KBM-7 (cell line): ENCODE measurements around the gene ARHGAP42.
"Not testable (repeated sequence)": the region's sequence is repeated elsewhere in the genome, so short reads cannot be mapped to it uniquely, and the experiment has no call there.

Experiments used
- DNase-seq: peaks from one replicate; pipeline ENCODE4 v3.0.0-alpha.2; 2015
- in situ Hi-C: fragments of 300-500 bp; cut with MboI; formaldehyde crosslinking; loops from 2 replicates; pipeline ENCODE4 v1.14.3; 2020; ENCODE audit warnings: low sequenced_read_pairs, low pct_unique_long_range_greater_than_20kb, mixed read lengths

ARHGAP42 gene

GRCh38 chr11:100712583-100712982 is 25.5 kb downstream of the ARHGAP42 start:
- in situ Hi-C loops, result no loop called here
- no peak for DNase-seq

- in situ Hi-C loops, result no loop called here
These were observed 28.2 kb downstream of the ARHGAP42 start for GRCh38 chr11:100715165-100715761.

DNA sequence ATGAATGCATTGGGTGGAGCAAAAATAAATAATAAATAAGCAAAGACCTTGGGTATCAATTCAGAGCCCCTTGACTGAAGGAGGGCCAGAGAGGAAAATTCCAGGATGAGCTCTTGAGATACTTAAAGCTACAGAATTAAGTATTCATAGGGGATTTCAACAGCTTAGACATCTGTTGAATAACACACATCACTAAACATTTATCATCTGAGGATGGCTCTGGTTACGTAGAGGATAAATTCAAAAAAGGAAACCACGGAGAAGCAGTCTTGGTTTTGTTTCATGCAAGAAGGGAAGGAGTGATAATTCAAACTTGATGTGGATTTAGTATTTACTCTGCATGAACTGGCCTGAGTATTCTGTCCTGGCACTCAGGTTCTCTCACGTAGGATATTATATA is 29.8 kb downstream of the ARHGAP42 start:
- DNase-seq, result no peak
- in situ Hi-C loops, result no loop called here

More at GRCh38 chr11:100715165-100715761, 28.2 kb downstream of the ARHGAP42 start:
- DNase-seq, result no peak

- no peak for DNase-seq
- in situ Hi-C loops, result no loop called here
These were observed 32.3 kb downstream of the ARHGAP42 start for GRCh38 chr11:100719362-100719761.

GRCh38 chr11:100719809-100720221 is 32.7 kb downstream of the ARHGAP42 start:
- DNase-seq, result no peak
- in situ Hi-C loops, result no loop called here

DNA sequence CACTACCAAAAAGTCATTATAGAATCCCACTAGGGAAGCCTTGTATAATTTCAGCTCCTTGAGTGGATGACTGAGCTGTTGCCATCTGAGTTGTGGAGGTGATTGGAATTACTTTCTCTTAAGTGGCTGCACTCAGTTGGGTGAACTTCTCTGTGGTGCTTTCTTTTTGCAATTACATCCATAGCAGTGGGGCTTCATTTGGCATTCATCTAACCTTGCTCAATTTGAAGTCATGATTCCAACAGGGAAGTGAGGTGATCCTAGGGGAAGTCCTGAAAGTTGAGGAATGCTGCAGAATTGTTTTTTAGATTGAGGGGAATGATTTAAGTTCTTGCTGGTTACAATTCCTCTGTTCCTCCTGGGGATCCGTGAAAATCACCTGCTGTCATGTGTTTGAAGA is 39.6 kb downstream of the ARHGAP42 start:
- DNase-seq, result no peak
- in situ Hi-C loops, result no loop called here

GRCh38 chr11:100727410-100727809 is 40.3 kb downstream of the ARHGAP42 start:
- in situ Hi-C loops, result no loop called here
- no peak for DNase-seq

DNA sequence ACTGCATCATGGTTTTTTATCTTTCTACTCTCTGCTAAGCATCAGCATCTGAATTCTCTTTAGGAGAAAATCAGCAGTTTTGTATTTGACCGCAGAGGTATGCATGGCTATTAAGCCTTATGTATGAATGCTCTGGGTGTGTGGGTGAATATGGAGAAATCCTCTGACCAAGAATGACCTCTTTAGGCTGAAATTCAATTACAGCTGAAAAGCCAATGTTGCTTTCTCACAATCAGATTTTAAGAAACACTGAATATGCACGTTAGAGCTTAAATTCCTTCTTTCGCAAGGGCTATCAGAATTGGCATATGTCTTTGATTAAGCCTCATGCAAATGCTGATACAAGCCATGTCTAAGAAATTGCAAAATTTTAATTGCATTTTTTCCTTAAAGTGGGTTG is 43.2 kb downstream of the ARHGAP42 start:
- in situ Hi-C loops, result no loop called here
- DNase-seq, result no peak

- no peak for DNase-seq
- in situ Hi-C loops, result no loop called here
These were observed 44.4 kb downstream of the ARHGAP42 start for GRCh38 chr11:100731471-100731870.

- in situ Hi-C loops, result no loop called here
- no peak for DNase-seq
These were observed 45.9 kb downstream of the ARHGAP42 start for GRCh38 chr11:100732949-100733348.

DNA sequence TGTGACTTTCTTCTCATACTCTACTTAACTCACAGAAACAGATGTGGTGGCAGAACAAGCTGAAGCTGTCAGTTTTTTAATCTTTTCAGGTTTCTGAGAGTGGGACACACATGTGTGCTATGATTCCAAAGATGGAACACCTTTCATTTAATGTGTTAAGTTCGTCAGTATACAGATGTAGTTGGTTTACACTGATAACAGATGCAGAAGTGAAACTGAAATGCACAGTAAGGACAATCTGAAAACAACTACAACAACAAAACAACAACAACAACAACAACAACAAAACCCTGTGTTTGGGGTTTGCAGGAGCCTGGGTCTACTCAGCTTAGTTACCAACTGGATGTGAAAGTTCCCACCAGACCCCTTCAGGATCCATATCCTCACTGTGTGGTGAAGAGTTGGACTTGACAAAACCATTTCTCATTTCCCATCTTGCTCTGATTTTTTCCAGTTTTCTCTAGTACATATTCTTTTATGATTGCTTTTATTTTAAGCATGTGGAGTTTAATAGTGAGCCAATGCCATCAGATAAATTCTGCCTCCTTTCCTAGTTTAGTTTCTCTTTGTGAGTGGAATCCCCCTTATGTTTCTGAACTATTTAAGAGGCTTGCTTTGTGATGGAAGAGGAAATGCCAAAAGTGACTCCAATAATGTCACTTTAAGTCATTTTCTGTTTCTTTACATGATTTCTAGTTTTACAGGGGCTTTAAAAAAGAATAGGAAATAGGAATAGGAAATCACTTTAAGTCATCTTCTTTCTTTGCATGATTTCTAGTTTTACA is 47.8 kb downstream of the ARHGAP42 start:
- in situ Hi-C loops, result no loop called here
- DNase-seq, result no peak

- DNase-seq, result no peak
- in situ Hi-C loops, result no loop called here
These were observed 49.0 kb downstream of the ARHGAP42 start for GRCh38 chr11:100735949-100736675.

DNA sequence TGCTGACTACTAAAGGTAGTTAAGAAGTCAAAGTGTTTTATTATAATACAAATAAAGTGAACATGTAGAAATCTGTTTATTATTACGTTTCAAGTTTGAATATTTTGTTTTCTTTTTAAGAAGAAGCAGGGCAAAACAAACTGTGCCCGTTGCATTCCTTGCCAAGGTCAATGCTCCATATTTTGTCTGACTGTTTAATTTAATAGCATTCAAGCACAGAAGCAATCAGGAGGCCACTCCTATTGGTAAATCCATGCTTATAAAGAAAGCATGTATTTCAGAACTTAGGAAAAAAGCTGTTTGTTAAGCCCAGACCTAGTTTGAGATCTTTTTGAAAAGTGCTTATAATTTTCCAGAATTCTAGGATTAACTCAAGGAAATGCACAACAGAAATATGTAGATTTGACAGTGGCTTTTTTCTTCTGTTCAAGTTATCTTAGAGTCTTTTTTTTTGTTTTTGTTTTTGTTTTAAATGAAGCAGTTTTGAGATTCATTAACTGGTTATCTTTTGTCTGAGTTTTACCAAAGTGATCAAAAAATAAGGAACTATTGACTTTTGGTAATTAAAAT is 51.7 kb downstream of the ARHGAP42 start:
- in situ Hi-C loops, result no loop called here
- DNase-seq, result no peak

DNA sequence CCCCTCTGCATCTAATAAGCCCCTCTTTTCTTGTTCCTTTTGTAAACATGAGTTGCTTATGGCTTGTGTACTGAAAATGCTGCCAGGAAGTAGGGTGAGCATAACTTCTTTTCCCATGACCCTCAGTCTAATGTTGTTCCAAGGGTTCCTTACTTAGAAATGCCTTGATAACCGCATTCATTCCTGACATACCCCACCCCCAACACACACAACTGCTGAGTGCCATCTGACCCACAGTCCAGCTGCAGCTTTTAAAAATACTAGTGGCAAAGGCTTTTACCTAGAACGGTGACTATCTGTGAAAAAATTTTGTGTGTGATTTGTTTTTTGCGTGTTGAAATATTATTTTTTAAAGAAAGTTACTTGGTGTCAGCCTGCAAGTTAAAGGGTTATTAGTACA is 52.6 kb downstream of the ARHGAP42 start:
- in situ Hi-C loops, result no loop called here
- no peak for DNase-seq

DNA sequence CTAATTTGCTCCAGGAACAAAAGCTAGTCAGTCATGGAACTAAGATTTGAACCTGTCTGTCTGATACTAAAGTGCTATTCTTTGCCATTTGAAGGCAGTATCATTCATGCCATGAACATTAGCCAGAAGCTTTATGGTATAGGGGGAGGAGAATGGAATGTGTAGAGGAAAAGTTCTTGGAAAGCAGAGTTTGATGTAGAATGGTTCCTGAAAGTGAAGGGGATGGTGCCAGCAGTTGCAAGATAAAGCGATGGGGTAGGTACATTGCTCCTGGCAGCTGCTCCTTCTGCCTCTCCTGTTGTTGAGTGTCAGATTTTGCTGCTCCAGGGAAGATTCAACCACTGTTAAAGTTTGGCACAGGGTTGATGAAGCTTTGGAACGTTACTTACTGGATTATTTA is 53.4 kb downstream of the ARHGAP42 start:
- DNase-seq, result no peak
- in situ Hi-C loops, result no loop called here

DNA sequence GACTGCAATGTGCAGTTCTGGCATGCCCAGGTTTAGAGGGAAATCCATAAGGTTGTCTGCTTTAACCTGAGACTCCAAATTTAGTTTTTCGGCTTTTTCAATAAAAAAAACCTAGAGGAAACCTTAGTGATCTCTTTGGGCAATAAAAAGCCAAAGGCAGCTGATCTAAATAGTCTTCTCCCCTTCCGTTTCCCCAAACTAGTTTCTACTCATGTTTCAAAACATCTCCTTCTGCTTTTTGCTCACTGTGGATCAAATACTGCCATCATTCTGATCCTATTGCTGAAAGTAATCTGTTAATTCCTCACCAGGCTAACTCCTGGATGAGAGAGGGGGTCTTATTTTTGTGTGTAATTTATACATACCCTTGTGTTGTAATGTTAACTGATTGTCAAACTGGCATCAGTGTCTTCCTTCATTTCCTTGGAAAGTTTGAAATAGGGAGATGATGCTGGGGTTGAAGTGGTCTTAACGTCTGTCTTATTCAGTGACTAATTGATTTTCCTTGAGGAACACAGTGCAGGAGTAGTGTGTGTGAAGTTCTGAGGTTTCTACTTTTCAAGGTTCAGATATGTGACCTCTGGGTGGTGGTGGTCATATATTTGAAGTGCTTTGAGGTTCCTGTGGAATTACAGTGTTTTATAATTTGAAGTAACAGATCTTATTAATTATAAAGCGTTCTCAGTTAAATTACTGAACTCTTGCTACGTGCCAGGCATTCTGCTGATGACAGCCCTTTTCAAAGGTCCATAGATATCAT is 55.0 kb downstream of the ARHGAP42 start:
- peak; percentile 34 for DNase-seq
- in situ Hi-C loops, result no loop called here

DNA sequence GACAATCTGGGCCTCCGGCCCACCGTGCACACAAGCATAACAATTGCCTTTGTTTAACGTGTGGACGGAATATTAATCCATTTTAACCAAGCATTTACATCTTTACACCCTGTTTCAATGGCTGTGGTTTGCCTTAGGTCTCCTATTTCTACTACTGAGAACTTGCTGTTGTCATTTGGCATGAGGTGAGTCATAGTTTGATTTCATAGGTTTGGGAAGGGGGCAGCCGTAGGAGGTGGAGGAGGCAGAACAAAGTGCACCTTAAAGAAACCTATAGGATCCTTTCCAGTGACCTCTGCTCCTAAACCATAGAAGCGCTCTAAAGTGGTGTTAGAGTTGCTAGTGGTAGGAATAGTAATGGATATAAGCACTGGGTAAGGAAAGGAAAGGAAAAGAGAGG is 59.4 kb downstream of the ARHGAP42 start:
- in situ Hi-C loops, result no loop called here
- DNase-seq, result no peak

- no peak for DNase-seq
- in situ Hi-C loops, result no loop called here
These were observed 61.1 kb downstream of the ARHGAP42 start for GRCh38 chr11:100748153-100748552.

DNA sequence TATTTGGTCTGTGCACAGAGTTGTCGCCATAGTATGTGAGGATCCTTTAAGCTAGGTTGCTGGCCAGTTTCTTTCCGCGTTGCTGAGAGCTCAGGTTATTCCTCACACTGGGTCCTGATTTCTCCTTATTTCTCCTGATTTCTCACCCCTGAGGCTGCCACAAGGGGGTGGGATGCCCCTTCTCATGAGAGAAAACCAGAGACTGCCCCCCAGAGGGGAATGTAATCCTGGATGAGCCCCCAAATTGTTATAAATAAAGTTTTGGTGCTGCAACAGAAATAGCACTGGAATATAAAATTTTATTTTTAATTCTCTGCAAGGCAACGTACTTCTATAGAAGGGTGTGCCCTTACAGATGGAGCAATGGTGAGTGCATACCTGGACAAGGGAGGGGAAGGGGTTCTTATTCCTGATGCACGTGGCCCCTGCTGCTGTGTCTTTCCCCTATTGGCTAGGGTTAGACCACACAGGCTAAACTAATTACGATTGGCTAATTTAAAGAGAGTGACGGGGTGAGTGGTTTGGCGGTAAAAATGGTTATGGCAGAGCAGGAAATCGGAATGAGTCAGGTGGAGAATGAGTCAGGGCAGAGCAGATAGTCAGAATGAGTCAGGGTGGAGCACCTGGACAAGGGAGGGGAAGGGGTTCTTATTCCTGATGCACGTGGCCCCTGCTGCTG is 62.9 kb downstream of the ARHGAP42 start:
- in situ Hi-C loops, DNase-seq: not testable (repeated sequence)
